T-helper 1 cell (primary cell): ENCODE measurements around the gene CANT1.
"Not testable (repeated sequence)": the region's sequence is repeated elsewhere in the genome, so short reads cannot be mapped to it uniquely, and the experiment has no call there.

Experiments
- DNase-seq, 5 donors: peaks; one replicate each; pipeline ENCODE4 v3.0.0-alpha.2; 2012 to 2020

Gene CANT1

GRCh38 chr17:78957128-78957527, 52.4 kb downstream of the CANT1 start:
- no peak for DNase-seq

- DNase-seq: no peak
These were observed 53.3 kb downstream of the CANT1 start for GRCh38 chr17:78956254-78956653.

DNA sequence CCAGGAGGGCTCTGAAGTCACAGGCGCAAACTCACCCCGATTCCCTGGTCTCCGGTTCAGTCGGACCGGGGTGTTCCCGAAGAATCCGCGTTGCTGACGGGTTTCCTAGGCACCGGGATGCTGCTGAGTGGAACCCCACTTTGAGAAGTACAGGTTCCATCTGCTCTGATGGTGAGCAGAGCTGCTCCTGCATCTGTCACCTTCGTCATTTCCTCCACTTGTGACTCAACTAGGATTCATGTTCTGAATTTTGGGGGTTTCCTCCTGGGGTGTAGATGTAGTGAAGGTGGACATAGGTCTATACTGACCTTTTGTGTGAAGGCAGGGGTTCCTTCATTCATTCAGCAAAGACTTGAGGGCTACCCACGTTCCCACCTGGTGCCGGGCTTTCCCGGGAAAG, 54.9 kb downstream of the CANT1 start:
- DNase-seq: no peak

GRCh38 chr17:78953356-78954350, 55.9 kb downstream of the CANT1 start:
- no peak for DNase-seq

GRCh38 chr17:78952706-78953105, 56.9 kb downstream of the CANT1 start:
- no peak for DNase-seq

DNA sequence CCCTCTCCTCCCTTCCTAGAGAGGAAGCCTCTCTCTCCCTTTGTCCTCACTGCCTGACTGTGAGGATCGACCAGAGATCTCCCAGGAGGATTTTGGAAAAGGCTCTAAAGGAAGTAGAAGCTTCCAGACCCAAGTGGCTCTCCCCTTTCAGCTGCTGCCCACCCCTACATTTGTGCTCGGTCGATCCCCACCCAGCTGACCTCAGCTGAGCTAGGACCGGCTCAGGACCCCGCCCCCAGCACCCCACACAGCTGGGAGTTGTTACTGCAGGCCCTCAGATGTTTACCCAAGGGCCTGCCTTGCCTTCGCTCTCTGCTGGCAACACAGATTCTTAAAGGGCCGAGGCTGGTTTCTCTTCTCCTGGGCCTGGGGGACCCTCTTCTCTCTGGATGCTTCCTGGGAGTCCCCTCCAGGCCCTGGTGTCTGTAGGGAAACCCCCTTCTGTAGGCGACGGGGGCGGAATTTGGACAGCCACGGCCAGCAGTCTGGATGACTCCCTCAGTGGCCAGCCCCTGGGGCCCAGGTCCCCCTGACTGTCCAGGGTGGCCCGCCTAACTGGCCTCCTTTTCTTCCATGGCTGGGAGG, 57.5 kb downstream of the CANT1 start:
- DNase-seq: no peak

- DNase-seq: no peak
These were observed 58.7 kb downstream of the CANT1 start for GRCh38 chr17:78950870-78951269.

- no peak for DNase-seq
These were observed 62.1 kb downstream of the CANT1 start for GRCh38 chr17:78947235-78948149.

DNA sequence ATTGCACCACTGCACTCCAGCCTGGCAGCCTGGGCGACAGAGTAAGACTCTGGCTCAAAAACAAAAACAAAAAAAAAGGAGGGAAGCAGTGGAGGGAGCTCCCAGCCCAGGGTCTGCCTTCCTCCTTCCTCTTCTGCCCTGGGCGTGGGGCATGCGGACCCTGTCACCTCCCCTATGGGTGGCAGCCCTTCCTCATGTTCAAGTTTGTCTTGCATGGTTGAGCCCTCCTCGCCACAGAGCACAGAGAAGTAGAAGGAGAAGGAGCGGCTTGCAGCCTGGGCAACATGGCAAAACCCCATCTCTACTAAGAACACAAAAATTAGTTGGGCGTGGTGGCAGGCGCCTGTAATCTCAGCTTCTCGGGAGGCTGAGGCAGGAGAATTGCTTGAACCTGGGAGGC, 62.9 kb downstream of the CANT1 start:
- no peak for DNase-seq

- DNase-seq: no peak
These were observed 63.4 kb downstream of the CANT1 start for GRCh38 chr17:78946131-78946530.

DNA sequence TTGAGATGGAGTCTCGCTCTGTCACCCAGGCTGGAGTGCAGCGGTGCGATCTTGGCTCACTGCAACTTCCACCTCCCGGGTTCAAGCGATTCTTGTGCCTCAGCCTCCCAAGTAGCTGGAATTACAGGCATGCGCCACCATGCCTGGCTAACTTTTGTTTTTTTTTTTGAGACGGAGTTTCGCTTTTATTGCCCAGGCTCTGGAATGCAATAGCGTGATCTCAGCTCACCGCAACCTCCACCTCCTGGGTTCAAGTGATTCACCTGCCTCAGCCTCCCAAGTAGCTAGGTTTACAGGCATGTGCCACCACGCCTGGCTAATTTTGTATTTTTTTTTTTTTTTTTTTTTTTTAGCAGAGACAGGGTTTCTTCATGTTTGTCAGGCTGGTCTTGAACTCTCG, 64.1 kb downstream of the CANT1 start:
- DNase-seq: not testable (repeated sequence)

GRCh38 chr17:78944956-78945355, 64.6 kb downstream of the CANT1 start:
- no peak for DNase-seq

- DNase-seq: no peak
These were observed 65.5 kb downstream of the CANT1 start for GRCh38 chr17:78944026-78944425.
